SW 1271 (cell line): ENCODE measurements around the gene TMEM248.
"Not testable (repeated sequence)": the region's sequence is repeated elsewhere in the genome, so short reads cannot be mapped to it uniquely, and the experiment has no call there.

ENCODE experiments used
- DNase-seq, 2 experiments: peaks; one replicate each; lab custom pipeline; 2025; lab: John Stamatoyannopoulos, UW

TMEM248 gene

GRCh38 chr7:66952343-66953043 is 31.5 kb downstream of the TMEM248 start:
- peak; percentile 55 to 81 for DNase-seq

GRCh38 chr7:66953044-66953427 is 32.0 kb downstream of the TMEM248 start:
- no peak for DNase-seq

GRCh38 chr7:66957595-66958290 is 36.7 kb downstream of the TMEM248 start:
- no peak for DNase-seq

DNA sequence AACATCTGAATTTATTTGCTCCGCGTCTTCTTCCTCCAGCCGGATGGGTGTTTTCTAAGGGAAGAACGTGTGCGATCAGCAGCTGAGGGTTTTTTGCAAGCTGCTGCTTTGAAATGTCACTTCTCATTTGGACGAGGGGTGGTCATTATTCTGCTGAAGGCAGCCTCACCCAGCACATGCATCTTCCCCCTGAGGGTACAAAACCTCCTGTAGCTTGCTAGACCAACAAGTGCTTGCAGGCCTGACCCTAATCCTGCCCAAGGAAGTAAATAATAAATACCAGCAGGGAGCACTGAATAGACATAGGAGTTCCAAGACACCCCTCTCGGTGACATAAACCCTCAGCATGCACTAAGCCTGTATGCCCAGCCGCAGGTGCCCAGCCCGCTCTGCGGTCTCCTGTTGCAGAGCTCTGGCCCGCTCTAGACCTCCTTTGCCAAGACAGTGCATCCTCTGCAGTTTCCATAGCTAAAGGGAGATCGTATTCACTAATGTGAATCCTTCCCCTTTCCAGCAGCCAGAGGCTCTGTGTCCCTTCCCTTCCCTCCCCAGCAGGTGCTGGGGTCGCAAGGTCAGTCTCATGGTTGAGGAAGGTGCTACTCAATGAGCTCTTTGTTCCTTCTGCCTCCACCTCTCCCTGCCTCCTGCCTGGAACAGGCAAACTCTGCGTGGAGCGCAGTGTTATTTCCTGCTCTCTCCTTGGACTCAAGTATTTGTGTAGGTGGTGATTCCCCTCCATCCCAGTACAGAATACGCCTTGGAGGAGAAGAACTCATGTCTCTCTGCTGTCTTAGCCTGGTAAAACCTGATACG is 37.7 kb downstream of the TMEM248 start:
- no peak for DNase-seq

GRCh38 chr7:66960192-66960591 is 39.2 kb downstream of the TMEM248 start:
- DNase-seq = no peak

- no peak for DNase-seq
These were observed 40.1 kb downstream of the TMEM248 start for GRCh38 chr7:66961096-66961495.

DNA sequence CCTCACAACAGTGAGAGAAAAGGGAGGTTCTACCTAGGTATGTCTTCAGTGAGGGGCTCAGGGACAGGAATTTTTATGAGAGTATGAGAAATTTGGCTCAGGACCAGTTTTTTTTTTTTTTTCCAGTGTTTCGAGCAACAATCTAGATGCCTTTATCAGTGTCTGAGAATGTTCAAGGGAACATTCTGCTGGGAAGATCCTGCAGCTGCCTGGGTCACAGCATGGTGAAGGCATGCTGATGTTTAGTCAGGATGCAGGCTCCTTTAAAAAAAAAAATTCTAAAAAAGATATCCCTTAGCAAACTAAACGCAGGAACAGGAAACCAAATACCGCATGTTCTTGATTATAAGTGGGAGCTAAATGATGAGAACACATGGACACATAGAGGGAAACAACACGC is 43.4 kb downstream of the TMEM248 start:
- no peak for DNase-seq

GRCh38 chr7:66967029-66967428 is 46.0 kb downstream of the TMEM248 start:
- DNase-seq = no peak

GRCh38 chr7:66969001-66969400 is 48.0 kb downstream of the TMEM248 start:
- DNase-seq = not testable (repeated sequence)

DNA sequence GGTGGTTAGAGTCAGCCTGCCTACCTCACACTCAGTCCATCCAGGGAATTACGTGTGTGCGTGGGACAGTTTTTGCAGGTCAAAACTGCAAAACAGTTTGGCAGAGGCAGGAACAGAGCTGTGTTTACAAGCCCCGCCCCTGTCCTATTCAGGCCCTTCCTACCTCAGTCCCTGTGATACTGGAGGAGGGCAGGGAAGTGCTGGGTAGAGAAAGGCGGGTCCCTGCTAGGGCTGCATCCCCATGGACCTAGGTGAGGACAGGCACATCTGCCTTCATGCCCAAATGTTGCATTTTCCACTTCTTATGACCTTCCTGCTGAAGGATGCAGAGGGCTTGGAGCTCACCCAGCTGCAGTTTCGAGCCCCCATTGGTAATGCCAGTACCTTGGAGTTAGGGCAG is 49.3 kb downstream of the TMEM248 start:
- no peak for DNase-seq

- no peak for DNase-seq
These were observed 54.1 kb downstream of the TMEM248 start for GRCh38 chr7:66974986-66975590.

DNA sequence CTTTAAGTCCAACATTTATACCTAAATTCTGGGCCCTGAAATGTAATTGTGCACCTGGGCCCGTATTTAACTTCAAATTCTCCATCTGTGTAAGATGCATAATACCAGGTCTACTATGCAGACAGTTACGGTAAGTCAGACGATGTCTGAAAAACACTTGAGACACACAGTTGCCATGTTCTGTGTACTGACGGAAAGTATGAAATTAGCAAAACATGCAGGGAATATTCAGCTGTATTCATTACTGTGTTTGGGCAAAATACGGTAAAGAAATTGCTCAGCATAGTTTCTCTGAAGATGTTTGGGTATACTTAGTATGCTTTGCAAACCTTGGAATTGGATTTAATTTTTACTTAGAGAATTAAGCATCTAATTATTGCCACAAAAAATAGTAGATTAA is 57.3 kb downstream of the TMEM248 start:
- not testable (repeated sequence) for DNase-seq

GRCh38 chr7:66979013-66979412 is 58.0 kb downstream of the TMEM248 start:
- not testable (repeated sequence) for DNase-seq

DNA sequence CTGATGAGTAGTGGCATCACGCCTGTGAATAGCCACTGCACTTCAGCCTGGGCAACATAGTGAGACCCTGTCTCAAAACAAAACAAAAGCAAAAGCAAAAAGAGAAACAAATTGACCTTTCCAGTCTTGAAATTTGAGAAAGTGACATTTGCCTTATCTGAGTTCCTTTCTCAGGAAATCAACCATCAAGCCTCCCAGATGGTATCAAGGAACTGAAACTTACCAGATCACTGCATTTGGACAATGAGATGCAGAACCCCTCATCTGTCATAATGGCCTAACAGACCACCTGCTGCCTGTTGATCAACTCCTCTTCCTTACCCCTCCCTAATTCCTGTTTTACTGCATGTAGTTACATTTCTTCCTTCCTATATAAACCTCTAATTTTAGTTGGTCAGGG is 59.3 kb downstream of the TMEM248 start:
- DNase-seq = not testable (repeated sequence)

- DNase-seq = not testable (repeated sequence)
These were observed 68.5 kb downstream of the TMEM248 start for GRCh38 chr7:66989552-66989951.

- not testable (repeated sequence) for DNase-seq
These were observed 73.0 kb downstream of the TMEM248 start for GRCh38 chr7:66994051-66994450.

DNA sequence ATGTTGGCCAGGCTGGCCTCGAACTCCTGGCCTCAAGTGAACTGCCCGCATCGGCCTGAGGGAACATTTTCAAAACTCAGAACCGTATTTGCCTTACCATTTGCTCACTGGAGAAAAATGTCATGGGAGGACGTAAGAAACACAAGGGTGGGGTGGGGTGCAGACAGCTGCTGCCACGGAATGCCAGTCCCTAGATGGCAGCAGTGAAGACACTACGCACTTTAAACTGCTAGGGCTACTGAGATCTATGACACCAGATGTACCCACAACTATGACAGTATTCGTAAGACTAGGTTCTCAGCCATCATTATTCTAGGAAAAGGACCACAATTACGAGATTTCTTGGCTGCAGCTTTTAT is 73.6 kb downstream of the TMEM248 start:
- DNase-seq = peak; percentile 68 to 87

- peak; percentile 94 to 97 for DNase-seq
These were observed 74.2 kb downstream of the TMEM248 start, which contains the start of gene SBDS for GRCh38 chr7:66995050-66995776. Gene SBDS (minus strand): TSS chr7:66995586. CDS start chr7:66995417, 169 bp downstream.

- DNase-seq = peak; percentile 93 to 95
These were observed 75.6 kb downstream of the TMEM248 start, which contains the start of gene TYW1 for GRCh38 chr7:66996444-66997191. Gene TYW1 (plus strand): TSS chr7:66996833. CDS start chr7:66996979, 146 bp downstream.

- peak in 1 of 2 experiments; percentile 11 for DNase-seq
These were observed 79.7 kb downstream of the TMEM248 start for GRCh38 chr7:67000601-67001258.
